Erythroblast (primary cell): Measurements from ENCODE around the gene NCL.

Source experiments
- DNase-seq, 2 experiments: peaks; one replicate each; lab custom pipeline; 2025; lab: John Stamatoyannopoulos, UW
- GATA1 ChIP-seq: IDR thresholded peaks from 2 replicates; pipeline ENCODE4 v1.6.1; 2011; ENCODE audit warnings: low read depth, mild to moderate bottlenecking, control low read depth, low read length, moderate library complexity
- POLR2A ChIP-seq: IDR thresholded peaks from 2 replicates; pipeline ENCODE4 v1.6.1; 2011; ENCODE audit warnings: mild to moderate bottlenecking, low read length

NCL gene

GRCh38 chr2:231463698-231464575 is at the start of gene NCL:
Gene NCL, minus strand, starts transcription at chr2:231464484. Its CDS starts 131 bp downstream, at chr2:231464353.
- peak; percentile 93 to 95 for DNase-seq
- TF ChIP-seq GATA1 (no peak), POLR2A (peak; percentile 99)

GRCh38 chr2:231513746-231514224 is 49.5 kb upstream of the NCL start:
- no peak for TF ChIP-seq GATA1

GRCh38 chr2:231512222-231512621 is 47.9 kb upstream of the NCL start:
- TF ChIP-seq GATA1: no peak
- no peak for TF ChIP-seq POLR2A
- no peak for DNase-seq

More at GRCh38 chr2:231513746-231514224, 49.5 kb upstream of the NCL start:
- DNase-seq: no peak

- no peak for TF ChIP-seq POLR2A
- TF ChIP-seq GATA1: no peak
- no peak for DNase-seq
These were observed 39.5 kb upstream of the NCL start for GRCh38 chr2:231503766-231504165.

GRCh38 chr2:231502596-231502995 is 38.3 kb upstream of the NCL start:
- TF ChIP-seq POLR2A (no peak), GATA1 (no peak)
- DNase-seq: no peak

GRCh38 chr2:231497651-231498050 is 33.4 kb upstream of the NCL start:
- no peak for DNase-seq
- no peak for TF ChIP-seq POLR2A
- no peak for TF ChIP-seq GATA1

- TF ChIP-seq POLR2A (no peak), GATA1 (no peak)
These were observed 30.4 kb upstream of the NCL start for GRCh38 chr2:231494669-231495068.

GRCh38 chr2:231490801-231491200 is 26.5 kb upstream of the NCL start:
- no peak for DNase-seq
- TF ChIP-seq GATA1 (no peak), POLR2A (no peak)

More at GRCh38 chr2:231494669-231495068, 30.4 kb upstream of the NCL start:
- DNase-seq: no peak

- TF ChIP-seq POLR2A: no peak
- TF ChIP-seq GATA1: no peak
- DNase-seq: no peak
These were observed 25.7 kb upstream of the NCL start for GRCh38 chr2:231489990-231490389.

- TF ChIP-seq GATA1 (no peak), POLR2A (no peak)
- DNase-seq: no peak
These were observed 24.0 kb upstream of the NCL start for GRCh38 chr2:231488331-231488730.

GRCh38 chr2:231486851-231487596 is 22.7 kb upstream of the NCL start:
- no peak for DNase-seq
- no peak for TF ChIP-seq GATA1
- TF ChIP-seq POLR2A: no peak

GRCh38 chr2:231483398-231484329 is 19.4 kb upstream of the NCL start:
- no peak for TF ChIP-seq GATA1

GRCh38 chr2:231482806-231483391 is 18.6 kb upstream of the NCL start:
- DNase-seq: peak; percentile 81 to 83
- TF ChIP-seq GATA1: no peak
- TF ChIP-seq POLR2A: peak; percentile 65

More at GRCh38 chr2:231483398-231484329, 19.4 kb upstream of the NCL start:
- DNase-seq: peak; percentile 62 to 64
